Stimulated activated CD8-positive, alpha-beta memory T cell treated with anti-CD3 and anti-CD28 coated beads, Interleukin-12 subunit alpha, Interleukin-12 subunit beta, amount 100 ng/mL, for 1 hour (primary cell): ENCODE data around the gene LCE2A.
"Not testable (repeated sequence)": the region's sequence is repeated elsewhere in the genome, so short reads cannot be mapped to it uniquely, and the experiment has no call there.

Experiments used
- DNase-seq: peaks from one replicate; pipeline ENCODE4 v3.0.0-alpha.2; 2020; ENCODE audit warnings: low read depth

LCE2A gene, protein sequence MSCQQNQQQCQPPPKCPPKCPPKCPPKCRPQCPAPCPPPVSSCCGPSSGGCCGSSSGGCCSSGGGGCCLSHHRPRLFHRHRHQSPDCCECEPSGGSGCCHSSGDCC

GRCh38 chr1:152697701-152698600 lies at the start of gene LCE2A:
Gene LCE2A (plus strand): TSS chr1:152698345. CDS start chr1:152698902, 557 bp downstream.
- DNase-seq, result no peak

DNA sequence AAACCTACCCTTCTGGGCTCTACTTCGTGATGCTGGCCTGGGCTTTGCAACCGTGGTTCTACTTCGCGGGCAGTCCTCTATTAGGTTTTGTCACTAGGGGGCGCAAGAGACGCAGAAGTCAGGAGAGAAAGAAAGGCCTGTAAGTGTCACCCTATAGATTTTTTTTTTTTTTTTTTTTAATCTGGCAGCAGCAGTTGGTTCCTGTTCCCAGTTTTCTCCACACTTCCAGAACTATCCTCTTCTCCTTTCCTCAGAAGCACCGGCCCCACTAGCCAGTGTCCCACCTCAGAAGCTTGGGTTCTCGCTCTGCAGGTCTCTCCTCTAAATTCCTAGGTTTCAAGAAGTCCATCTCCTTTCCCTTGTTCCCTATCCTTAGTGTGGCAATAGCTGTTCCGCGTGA lies 44.0 kb upstream of the LCE2A start:
- DNase-seq, result peak; percentile 14

GRCh38 chr1:152656459-152656858 lies 41.7 kb upstream of the LCE2A start:
- DNase-seq, result no peak

DNA sequence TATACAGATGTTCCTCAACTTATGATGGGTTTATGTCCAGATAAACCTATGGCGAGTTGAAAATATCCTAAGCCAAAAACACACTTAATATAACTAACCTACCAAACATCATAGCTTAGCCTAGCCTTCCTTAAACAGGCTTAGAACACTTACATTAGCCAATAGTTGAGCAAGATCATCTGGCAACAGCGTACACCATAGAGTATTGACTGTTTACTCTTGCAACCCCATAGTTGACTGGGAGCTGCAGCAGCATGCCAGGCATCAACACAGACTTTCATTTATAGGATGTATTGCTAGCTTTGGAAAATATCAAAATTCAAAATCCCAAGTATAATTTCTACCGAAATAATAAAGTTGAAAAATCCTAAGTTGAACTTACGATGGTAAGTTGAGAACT lies 40.5 kb upstream of the LCE2A start:
- DNase-seq, result no peak

GRCh38 chr1:152658649-152659048 lies 39.5 kb upstream of the LCE2A start:
- DNase-seq, result no peak

- DNase-seq, result no peak
These were observed 35.0 kb upstream of the LCE2A start, which contains the start of gene LCE2D for GRCh38 chr1:152663098-152663497. Gene LCE2D (plus strand): TSS chr1:152663380. CDS start chr1:152664106, 726 bp downstream.

GRCh38 chr1:152666171-152666570 lies 32.0 kb upstream of the LCE2A start:
- not testable (repeated sequence) for DNase-seq

DNA sequence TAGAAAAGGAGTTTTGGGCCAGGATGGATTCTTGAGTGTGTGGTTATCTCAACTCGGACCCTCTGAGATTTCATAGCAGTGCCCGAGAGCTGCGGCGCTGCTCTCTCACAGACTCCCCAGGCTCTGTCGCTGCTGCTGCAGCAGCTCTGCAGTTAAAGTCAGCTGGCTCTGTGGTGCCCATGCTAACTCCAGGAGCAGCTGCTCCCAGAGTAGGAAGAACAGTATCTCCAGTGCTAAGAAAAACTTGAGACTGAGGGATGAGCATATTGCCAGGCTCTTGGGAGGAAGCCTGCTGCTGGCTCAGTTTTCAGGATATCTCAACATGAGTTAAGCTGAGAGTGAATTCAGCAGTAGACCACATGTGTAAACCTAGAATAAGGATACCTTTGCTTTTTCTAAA lies 30.5 kb upstream of the LCE2A start:
- DNase-seq, result no peak

DNA sequence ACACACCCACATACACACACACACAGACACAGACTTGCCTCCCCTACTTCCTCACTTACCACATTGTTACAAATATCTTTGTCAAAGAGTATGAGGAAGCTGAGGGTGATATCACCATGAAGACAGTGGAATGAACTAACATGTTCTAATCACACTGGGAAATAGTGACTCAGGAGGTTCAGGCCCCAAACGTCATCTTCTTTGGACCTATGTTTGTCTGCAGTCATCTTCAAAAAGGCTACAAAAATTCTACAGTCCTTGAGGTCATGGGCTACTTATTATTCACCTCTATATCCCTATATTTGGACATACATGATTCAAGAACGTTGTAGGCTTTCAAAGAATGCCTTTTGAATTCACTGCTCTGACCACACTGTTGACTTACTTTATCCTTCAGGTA lies 25.1 kb upstream of the LCE2A start:
- DNase-seq, result no peak

GRCh38 chr1:152674983-152675382 lies 23.2 kb upstream of the LCE2A start, which contains the start of gene LCE2C:
Gene LCE2C (plus strand): TSS chr1:152675279. CDS start chr1:152676016, 737 bp downstream.
- DNase-seq, result not testable (repeated sequence)

- no peak for DNase-seq
These were observed 18.7 kb upstream of the LCE2A start for GRCh38 chr1:152679459-152679858.

- DNase-seq, result no peak
These were observed 16.5 kb upstream of the LCE2A start for GRCh38 chr1:152681616-152682015.

- no peak for DNase-seq
These were observed 14.3 kb upstream of the LCE2A start for GRCh38 chr1:152683846-152684245.

- not testable (repeated sequence) for DNase-seq
These were observed 12.3 kb upstream of the LCE2A start, which contains the start of gene LCE2B for GRCh38 chr1:152685823-152686222. Gene LCE2B (plus strand): TSS chr1:152686123. CDS start chr1:152686844, 721 bp downstream.

GRCh38 chr1:152699746-152700145 lies 1.6 kb downstream of the LCE2A start:
- DNase-seq, result no peak

DNA sequence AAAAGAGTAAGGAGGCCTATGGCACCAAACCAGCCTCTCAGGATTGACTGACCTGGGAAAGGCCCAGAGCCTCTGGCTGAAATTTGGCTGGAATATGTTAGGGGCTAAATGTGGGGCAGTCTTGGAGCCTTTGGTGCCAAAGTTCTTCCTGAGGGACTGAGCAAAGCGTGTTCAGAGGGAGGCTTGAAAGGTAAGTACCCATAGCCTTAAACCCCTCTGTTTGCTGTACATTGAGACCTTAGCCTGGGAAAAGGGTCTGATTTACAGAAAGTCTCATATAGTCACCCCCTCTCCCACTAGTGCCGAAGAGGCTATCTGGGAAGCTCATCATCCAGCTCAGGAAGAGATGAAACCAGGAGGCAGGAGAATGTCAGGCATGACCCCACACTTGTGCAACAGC lies 9.7 kb downstream of the LCE2A start, which contains the start of gene LCE4A:
LCE4A (plus strand) TSS at position 301 of the 400 bp plus-strand sequence. CDS start 916 bp downstream, outside the sequence.
- DNase-seq, result no peak

- no peak for DNase-seq
These were observed 20.1 kb downstream of the LCE2A start for GRCh38 chr1:152718238-152718637.

DNA sequence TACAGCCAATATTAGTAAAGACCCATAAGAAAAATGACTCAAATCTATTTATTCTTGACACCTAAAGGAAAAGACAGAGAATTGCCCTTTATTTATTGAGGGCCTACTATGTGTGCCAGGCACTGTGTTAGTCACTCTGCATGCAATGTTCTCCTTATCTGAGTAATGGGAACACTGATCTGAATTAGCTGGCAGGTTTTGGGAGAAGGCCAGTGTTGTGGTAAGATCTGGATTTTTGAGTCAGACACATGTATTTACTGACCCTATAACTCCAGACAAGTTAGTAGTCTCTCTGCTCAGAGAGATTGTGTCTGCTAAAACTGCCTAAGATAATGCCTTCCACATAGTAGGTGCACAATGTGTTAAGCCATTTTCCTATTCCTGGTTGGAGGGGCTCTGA lies 27.1 kb downstream of the LCE2A start:
- no peak for DNase-seq

DNA sequence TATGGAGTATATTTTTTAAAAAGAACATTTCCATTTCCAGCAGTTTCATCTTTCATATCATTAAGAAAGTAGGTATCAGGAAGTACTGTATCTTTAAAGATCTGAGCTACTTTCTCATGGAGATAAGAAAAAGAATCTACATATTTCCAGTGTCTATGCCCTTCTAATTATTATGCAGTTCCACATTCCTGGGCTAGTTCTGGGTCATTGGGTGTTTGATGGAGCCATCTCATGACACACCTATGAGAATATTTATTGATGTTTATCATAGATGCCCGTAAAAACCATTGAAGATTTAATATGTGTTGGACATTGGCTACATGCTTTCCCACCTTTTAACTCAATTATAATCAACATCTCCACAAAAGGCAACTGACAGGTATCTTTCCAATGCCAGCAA lies 30.8 kb downstream of the LCE2A start:
- DNase-seq, result no peak

DNA sequence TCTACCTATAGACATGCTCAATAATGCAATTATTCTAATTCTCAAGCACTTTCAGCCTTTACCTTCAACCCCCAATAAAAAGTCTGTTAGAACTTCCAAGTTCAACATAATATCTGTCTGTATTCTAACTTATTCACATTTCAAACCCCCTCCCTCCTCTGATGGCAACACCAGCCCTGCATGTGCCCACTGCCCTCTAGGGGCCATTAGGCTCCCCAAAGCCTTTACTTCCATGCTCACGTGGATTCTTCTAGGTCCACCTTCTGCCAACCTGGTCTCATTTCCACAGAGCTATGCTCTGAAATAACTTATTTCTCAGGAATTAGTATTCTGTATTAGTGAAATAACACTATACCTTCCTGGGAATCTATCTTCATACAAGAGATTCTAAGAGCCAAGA lies 37.5 kb downstream of the LCE2A start:
- no peak for DNase-seq

GRCh38 chr1:152737997-152738396 lies 39.9 kb downstream of the LCE2A start:
- DNase-seq, result no peak

DNA sequence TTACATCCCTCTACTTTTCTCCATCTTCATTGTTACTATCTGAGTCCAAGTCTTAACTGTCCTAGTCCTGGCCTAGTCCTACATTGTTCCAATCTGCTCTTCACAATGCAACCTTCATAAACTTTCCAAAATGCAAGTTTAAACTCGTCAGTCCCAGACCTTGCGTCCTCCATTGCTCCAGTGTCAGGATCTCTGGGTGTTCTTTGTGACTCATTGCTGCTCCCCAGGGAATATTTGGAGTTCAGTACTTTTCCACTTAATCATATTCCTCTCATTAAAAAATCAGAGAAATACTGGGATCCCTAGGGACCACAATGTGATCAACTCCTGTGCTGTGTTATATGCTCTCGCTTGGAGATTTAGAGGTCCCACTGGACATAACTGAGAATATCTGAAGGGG lies 41.7 kb downstream of the LCE2A start:
- DNase-seq, result no peak

GRCh38 chr1:152741656-152742055 lies 43.5 kb downstream of the LCE2A start:
- no peak for DNase-seq
